HFFc6 (cell line): ENCODE measurements around the gene TGFA. TPM values are rescaled to one million over a fixed set of nuclear protein-coding genes. Genes with fewer than 3 reads are reported as not detected.
A peak's percentile ranks its signal among the peaks of the same experiment; 100 is the strongest.

Source experiments
- DNase-seq: peaks from one replicate; pipeline ENCODE4 v3.0.0-alpha.2; 2018
- H3K27ac Mint-ChIP-seq: 2 replicates; pipeline ENCODE4 v1.8.0; 2020; ENCODE audit warnings: mild to moderate bottlenecking, mixed read lengths
- H3K27me3 Mint-ChIP-seq: 2 replicates; pipeline ENCODE4 v1.8.0; 2021; ENCODE audit warnings: mild to moderate bottlenecking, moderate library complexity, mixed read lengths; ENCODE audit not compliant: insufficient read depth
- H3K36me3 Mint-ChIP-seq: 2 replicates; pipeline ENCODE4 v1.8.0; 2021; ENCODE audit warnings: low read depth, mixed read lengths
- H3K4me1 Mint-ChIP-seq: 2 replicates; pipeline ENCODE4 v1.8.0; 2020; ENCODE audit warnings: low read depth, mixed read lengths
- H3K4me3 Mint-ChIP-seq: 2 replicates; pipeline ENCODE4 v1.8.0; 2020; ENCODE audit warnings: mild to moderate bottlenecking, moderate library complexity, mixed read lengths
- H3K9me3 Mint-ChIP-seq: 2 replicates; pipeline ENCODE4 v1.8.0; 2020; ENCODE audit warnings: mild to moderate bottlenecking, mixed read lengths
- CTCF ChIP-seq: fragments of 200-600 bp; sonication (generic); IDR thresholded peaks from 2 replicates; pipeline ENCODE4 v1.5.0; 2021; ENCODE audit warnings: antibody characterized with exemption, mild to moderate bottlenecking
- total RNA-seq, 6 experiments: library from RNA; stranded (reverse); fragmentation: NEBNext Ultra II Directional; extraction: Animal tissue kit (Norgen Biotek cat#: 25700); gene quantifications; 2 replicates in 1 of 6; 3 replicates in 5 of 6; pipeline ENCODE4 v1.2.3, GENCODE V29; 2021

Gene TGFA
- total RNA-seq, 6 experiments from 2014 or later: 0.05 to 0.38 (median 0.26) TPM; not detected in 3

- no peak for TF ChIP-seq CTCF
- Mint-ChIP-seq H3K36me3 (no peaks in the 10 kb centered on the region), H3K27ac (no peak overlapping the region), H3K4me3 (no peak overlapping the region), H3K27me3 (peaks cover 12% of the 10 kb centered on the region), H3K4me1 (peaks cover 33% of the 10 kb centered on the region), H3K9me3 (no peaks in the 10 kb centered on the region)
- no peak for DNase-seq
These were observed 39.0 kb downstream of the TGFA start for GRCh38 chr2:70514612-70515055.

DNA sequence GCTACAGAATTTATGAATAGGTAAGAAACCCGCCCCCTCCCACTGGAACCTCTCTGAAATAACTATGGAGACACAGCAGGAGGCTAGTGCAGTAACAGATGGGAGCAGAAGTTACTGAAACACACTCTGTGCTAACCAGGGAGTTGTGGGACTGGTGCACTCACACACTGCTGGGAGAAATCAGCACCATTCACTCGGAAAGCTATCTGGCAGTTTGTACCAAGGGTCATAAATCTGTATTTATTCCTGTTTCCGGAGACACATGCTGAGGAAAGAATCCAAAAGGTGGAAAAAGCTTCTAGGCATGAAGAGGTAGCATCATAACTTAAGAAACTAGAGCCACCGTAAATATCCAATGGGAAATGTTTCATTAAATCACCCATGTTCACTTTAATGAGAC lies 39.9 kb downstream of the TGFA start:
- no peaks in the 10 kb centered on the region for H3K9me3 Mint-ChIP-seq

DNA sequence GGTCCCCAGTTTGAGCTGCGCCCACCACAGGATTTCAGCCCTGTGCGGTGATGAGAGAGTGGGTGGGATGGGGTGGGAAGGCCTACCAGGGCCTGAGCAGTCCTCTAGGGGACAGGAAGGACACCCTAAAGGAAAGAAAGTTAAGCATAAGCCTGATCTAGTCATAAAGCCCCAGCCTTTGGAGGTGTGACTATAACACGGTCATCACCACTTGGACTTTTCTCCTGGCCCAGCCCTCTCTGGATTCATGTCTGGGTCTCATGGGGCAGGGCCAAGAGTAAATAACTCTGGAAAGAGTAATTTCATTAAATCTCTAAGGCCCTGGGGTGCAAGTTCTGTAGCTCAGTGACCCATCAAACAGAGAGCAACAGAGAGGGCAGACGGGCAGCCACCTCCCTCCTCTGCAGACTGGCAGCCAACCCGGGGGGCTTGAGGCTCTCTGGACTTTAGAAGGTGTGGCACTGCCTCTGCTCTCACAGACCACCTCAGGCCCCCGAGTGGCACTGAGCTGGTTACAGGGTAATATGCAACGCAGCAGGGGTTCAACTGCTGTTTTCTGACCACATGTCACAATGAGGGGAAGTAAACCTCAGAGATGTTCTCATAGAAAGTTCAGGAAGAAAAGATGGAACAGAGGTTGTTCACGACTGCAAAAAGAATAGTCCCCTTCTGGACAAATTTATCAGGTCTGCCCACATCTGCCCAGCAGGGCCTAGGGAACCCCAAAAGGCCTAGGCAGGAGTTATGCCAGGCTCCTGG lies 41.5 kb downstream of the TGFA start:
- Mint-ChIP-seq H3K36me3 (no peaks in the 10 kb centered on the region), H3K4me3 (no peak overlapping the region)

More for the DNA sequence above, 39.9 kb downstream of the TGFA start:
- H3K4me3 Mint-ChIP-seq: no peak overlapping the region
- no peaks in the 10 kb centered on the region for H3K36me3 Mint-ChIP-seq
- DNase-seq: no peak
- peaks cover 10% of the 10 kb centered on the region for H3K27me3 Mint-ChIP-seq
- no peak overlapping the region for H3K27ac Mint-ChIP-seq
- no peak for TF ChIP-seq CTCF
- peaks cover 39% of the 10 kb centered on the region for H3K4me1 Mint-ChIP-seq

GRCh38 chr2:70510313-70510712 lies 43.3 kb downstream of the TGFA start:
- H3K4me1 Mint-ChIP-seq: peaks cover 25% of the 10 kb centered on the region
- H3K9me3 Mint-ChIP-seq: no peaks in the 10 kb centered on the region
- TF ChIP-seq CTCF: no peak
- no peak overlapping the region for H3K27ac Mint-ChIP-seq
- H3K4me3 Mint-ChIP-seq: no peak overlapping the region
- peaks cover 8% of the 10 kb centered on the region for H3K27me3 Mint-ChIP-seq
- H3K36me3 Mint-ChIP-seq: no peaks in the 10 kb centered on the region
- DNase-seq: no peak

More for the DNA sequence above, 41.5 kb downstream of the TGFA start:
- peaks cover 10% of the 10 kb centered on the region for H3K27me3 Mint-ChIP-seq
- no peak overlapping the region for H3K27ac Mint-ChIP-seq
- no peak for DNase-seq
- peaks cover 41% of the 10 kb centered on the region for H3K4me1 Mint-ChIP-seq
- TF ChIP-seq CTCF: no peak
- H3K9me3 Mint-ChIP-seq: no peaks in the 10 kb centered on the region

- peaks cover 25% of the 10 kb centered on the region for H3K4me1 Mint-ChIP-seq
- H3K4me3 Mint-ChIP-seq: no peak overlapping the region
- H3K27ac Mint-ChIP-seq: no peak overlapping the region
- H3K27me3 Mint-ChIP-seq: peaks cover 8% of the 10 kb centered on the region
- DNase-seq: peak; percentile 6
- no peaks in the 10 kb centered on the region for H3K36me3 Mint-ChIP-seq
- no peaks in the 10 kb centered on the region for H3K9me3 Mint-ChIP-seq
- TF ChIP-seq CTCF: no peak
These were observed 44.1 kb downstream of the TGFA start for GRCh38 chr2:70509565-70509964.
